Fibroblast of pulmonary artery (primary cell): ENCODE measurements around the gene PSMB2.

Experiments used
- DNase-seq: peaks from one replicate; pipeline ENCODE4 v3.0.0-alpha.2; 2010; ENCODE audit warnings: low read depth
- H3K4me3 ChIP-seq: replicated peaks from 2 replicates; pipeline ENCODE4 v1.5.1; 2011; ENCODE audit warnings: low read depth, mild to moderate bottlenecking, control low read depth, low read length, moderate library complexity
- CTCF ChIP-seq: IDR thresholded peaks from 2 replicates; pipeline ENCODE4 v1.5.1; 2011; ENCODE audit warnings: mild to moderate bottlenecking, control low read depth, low read length, inconsistent platforms; ENCODE audit errors: missing control alignments

Gene PSMB2

GRCh38 chr1:35631396-35631795, 9.9 kb downstream of the PSMB2 start:
- no peak for TF ChIP-seq CTCF
- no peak overlapping the region for H3K4me3 ChIP-seq
- DNase-seq: no peak

GRCh38 chr1:35629051-35629450, 12.3 kb downstream of the PSMB2 start:
- no peak overlapping the region for H3K4me3 ChIP-seq
- no peak for TF ChIP-seq CTCF
- no peak for DNase-seq

GRCh38 chr1:35623832-35624231, 17.5 kb downstream of the PSMB2 start:
- no peak overlapping the region for H3K4me3 ChIP-seq
- no peak for DNase-seq
- no peak for TF ChIP-seq CTCF

GRCh38 chr1:35622510-35623178, 18.7 kb downstream of the PSMB2 start:
- no peak overlapping the region for H3K4me3 ChIP-seq
- no peak for TF ChIP-seq CTCF
- DNase-seq: no peak

GRCh38 chr1:35619237-35620121, 21.8 kb downstream of the PSMB2 start:
- H3K4me3 ChIP-seq: no peak overlapping the region
- TF ChIP-seq CTCF: no peak
- no peak for DNase-seq

- no peak overlapping the region for H3K4me3 ChIP-seq
- TF ChIP-seq CTCF: no peak
- DNase-seq: no peak
Measured at GRCh38 chr1:35615440-35615839, 25.9 kb downstream of the PSMB2 start.
